GM13977 (cell line): ENCODE results near the gene VRK1.

Experiments used
- DNase-seq: peaks from one replicate; pipeline ENCODE4 v3.0.0; 2012; ENCODE audit warnings: low spot score
- CTCF ChIP-seq: IDR thresholded peaks from 2 replicates; pipeline ENCODE4 v1.5.1; 2012; ENCODE audit warnings: mild to moderate bottlenecking, control low read depth; ENCODE audit not compliant: insufficient read depth; ENCODE audit errors: extremely low read depth, missing control alignments
- in situ Hi-C: fragments of 300-500 bp; cut with MboI; formaldehyde crosslinking; loops from one replicate; pipeline ENCODE4 v1.12.0; 2022; ENCODE audit warnings: low sequenced_read_pairs, low pct_unique_long_range_greater_than_20kb, mixed read lengths, inconsistent platforms; ENCODE audit not compliant: unreplicated experiment

The VRK1 gene

GRCh38 chr14:96843137-96843536 lies 46.0 kb downstream of the VRK1 start:
- no peak for TF ChIP-seq CTCF
- in situ Hi-C loops, result no loop called here

GRCh38 chr14:96844857-96845570 lies 47.8 kb downstream of the VRK1 start:
- in situ Hi-C loops, result no loop called here

More at GRCh38 chr14:96843137-96843536, 46.0 kb downstream of the VRK1 start:
- no peak for DNase-seq

GRCh38 chr14:96847451-96847850 lies 50.3 kb downstream of the VRK1 start:
- TF ChIP-seq CTCF, result no peak
- DNase-seq, result no peak
- in situ Hi-C loops, result no loop called here

More at GRCh38 chr14:96844857-96845570, 47.8 kb downstream of the VRK1 start:
- no peak for DNase-seq
- no peak for TF ChIP-seq CTCF

GRCh38 chr14:96848011-96848410 lies 50.8 kb downstream of the VRK1 start:
- in situ Hi-C loops, result no loop called here
- no peak for DNase-seq
- no peak for TF ChIP-seq CTCF

- no peak for TF ChIP-seq CTCF
- DNase-seq, result no peak
- in situ Hi-C loops, result no loop called here
These were observed 52.6 kb downstream of the VRK1 start for GRCh38 chr14:96849733-96850132.

- in situ Hi-C loops, result no loop called here
- no peak for DNase-seq
These were observed 54.7 kb downstream of the VRK1 start for GRCh38 chr14:96851694-96852381.

More at GRCh38 chr14:96851694-96852381, 54.7 kb downstream of the VRK1 start:
- no peak for TF ChIP-seq CTCF
